GM19240 (cell line): ENCODE measurements around the gene LENEP.
"Not testable (repeated sequence)": the region's sequence is repeated elsewhere in the genome, so short reads cannot be mapped to it uniquely, and the experiment has no call there.

ENCODE experiments used
- DNase-seq: peaks from one replicate; pipeline ENCODE4 v3.0.0; 2011; ENCODE audit warnings: low spot score; ENCODE audit not compliant: insufficient read length

Gene LENEP

GRCh38 chr1:154974808-154975408 lies 18.5 kb upstream of the LENEP start:
- DNase-seq, result peak; percentile 69

DNA sequence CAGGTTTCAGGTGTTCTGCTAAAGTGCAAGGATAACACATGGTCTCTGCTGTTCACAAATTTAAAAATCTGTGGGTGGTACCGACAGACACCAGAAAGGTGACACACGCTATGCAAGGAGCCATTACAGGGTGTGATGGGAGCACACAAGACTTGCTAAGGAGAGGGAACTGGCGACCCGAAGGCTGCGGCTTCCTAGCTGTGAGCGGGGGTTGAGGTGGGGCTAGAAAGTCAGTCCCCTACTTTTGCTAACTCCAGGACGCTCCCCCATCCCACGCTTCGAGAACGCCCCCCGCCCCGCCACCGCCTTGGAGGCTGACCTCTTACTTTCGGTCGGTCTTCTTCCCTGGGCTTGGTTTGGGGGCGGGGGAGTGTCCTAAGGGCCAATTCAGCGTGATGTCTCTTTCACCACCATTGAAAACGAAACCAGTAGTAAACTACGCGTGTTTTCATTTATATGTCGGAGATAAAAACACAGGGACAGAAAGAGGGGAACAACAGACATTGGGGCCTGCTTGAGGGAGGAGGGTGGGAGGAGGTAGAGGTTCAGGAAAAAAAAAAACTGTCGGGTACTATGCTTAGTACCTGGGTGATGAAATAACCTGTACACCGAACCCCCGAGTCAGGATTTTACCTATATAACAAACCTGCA lies 17.9 kb upstream of the LENEP start:
- DNase-seq, result no peak

GRCh38 chr1:154977762-154978161 lies 15.6 kb upstream of the LENEP start:
- not testable (repeated sequence) for DNase-seq

DNA sequence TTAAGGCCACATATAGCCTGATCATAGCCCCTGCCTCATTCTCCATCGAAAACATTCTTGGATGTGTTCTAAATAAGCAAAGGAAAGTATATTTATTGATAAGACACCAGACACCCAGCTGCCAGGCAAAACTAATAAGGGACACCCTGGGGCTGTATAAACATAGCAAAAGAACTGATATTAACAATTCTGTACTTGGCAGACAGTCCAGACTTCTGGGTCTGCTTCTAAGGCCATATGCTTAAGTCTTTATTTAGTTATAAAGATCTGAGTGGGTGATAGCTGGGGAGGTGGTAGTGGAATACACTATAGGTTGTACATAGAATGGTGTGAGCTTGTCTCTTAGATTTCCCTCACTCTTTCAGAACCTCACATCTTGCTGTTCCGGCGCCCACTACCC lies 15.0 kb upstream of the LENEP start:
- no peak for DNase-seq

GRCh38 chr1:154982341-154982740 lies 11.0 kb upstream of the LENEP start:
- no peak for DNase-seq

DNA sequence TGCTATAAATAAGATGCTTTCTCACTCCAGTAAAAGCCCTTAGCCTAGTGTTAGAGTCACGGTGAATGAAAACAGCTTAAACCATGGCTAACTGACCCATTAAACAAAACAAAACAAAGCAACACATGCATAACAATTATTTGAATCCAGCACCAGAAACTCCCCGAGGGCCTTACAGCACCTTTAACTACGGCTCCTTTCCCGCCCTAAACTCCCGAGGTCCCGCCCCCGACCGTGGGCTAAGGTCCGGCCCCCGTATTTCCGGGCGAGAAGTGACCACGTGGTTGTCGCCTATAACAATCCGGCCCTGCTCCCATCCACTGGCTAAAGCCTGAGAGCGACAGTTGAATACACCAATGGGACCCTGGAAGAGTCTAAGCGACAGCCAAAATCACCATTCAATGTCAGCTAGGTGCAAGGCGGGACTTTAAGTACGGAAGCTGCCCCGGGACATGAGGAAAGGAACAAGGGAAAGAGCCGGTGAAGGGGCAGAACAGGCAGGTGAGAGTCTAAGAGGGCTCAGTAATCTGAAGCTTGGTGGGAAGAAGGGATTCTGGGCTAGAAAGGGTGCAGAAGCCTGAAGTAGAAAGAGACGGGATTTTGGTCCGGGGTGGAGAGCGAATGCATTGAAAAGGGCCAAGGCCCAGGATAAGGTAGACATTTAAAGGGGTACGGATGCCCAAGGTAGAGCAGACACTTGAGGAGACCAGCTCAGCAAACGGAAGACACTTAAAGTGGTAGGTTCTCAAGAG lies 10.3 kb upstream of the LENEP start, which contains the start of gene FLAD1:
Gene FLAD1 (plus strand): TSS at position 448 of the 752 bp plus-strand sequence. CDS start 351 bp downstream, outside the sequence.
- DNase-seq, result peak; percentile 96

DNA sequence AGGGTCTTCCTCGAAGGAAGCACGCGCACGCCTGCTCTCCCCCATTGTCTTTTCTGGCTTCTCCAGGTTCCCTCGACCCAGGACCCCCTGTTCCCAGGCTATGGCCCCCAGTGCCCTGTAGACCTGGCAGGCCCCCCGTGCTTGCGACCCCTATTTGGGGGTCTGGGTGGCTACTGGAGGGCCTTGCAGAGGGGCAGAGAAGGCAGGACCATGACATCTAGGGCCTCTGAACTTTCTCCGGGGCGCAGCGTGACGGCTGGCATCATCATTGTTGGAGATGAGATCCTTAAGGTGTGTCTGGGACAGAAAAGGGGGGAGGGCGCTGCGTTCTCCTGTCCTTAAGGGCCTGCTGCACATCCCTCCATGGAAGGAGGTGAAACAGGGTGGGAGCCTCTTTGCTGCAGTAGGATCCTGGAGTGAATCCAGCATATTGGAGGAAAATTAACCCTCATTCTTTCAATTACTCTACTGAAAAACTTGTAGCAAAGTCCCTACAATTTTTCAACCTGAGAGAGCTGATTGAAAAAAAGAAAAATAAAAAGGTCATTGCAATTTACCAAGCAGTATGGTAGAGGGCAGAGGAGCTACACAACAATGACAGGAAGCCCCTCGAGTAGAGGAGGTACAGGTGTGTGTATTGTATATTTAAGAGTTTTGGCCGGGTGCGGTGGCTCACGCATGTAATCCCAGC lies 9.5 kb upstream of the LENEP start:
- DNase-seq, result no peak

- DNase-seq, result not testable (repeated sequence)
Measured at GRCh38 chr1:154986736-154987135, 6.7 kb upstream of the LENEP start.

DNA sequence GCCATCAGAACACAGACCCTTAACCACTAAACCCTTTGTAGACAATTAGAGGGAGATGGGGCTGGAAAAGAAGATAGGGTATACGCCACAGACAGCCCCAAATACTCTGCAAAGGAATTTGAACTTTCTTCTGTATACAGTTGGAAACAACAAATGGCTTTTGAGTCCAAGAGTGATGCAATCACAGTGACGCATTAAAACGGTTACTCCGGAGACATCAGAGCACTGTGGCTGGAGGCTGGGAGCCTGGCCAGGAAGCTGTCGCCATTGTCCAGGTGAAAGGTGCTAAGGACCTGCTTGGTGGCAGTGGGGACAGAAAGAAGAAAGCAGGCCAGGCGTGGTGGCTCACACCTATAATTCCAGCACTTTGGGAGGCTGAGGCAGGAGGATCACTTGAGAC lies 6.1 kb upstream of the LENEP start:
- no peak for DNase-seq

- DNase-seq, result no peak
Measured at GRCh38 chr1:154988058-154988954, 5.1 kb upstream of the LENEP start.

DNA sequence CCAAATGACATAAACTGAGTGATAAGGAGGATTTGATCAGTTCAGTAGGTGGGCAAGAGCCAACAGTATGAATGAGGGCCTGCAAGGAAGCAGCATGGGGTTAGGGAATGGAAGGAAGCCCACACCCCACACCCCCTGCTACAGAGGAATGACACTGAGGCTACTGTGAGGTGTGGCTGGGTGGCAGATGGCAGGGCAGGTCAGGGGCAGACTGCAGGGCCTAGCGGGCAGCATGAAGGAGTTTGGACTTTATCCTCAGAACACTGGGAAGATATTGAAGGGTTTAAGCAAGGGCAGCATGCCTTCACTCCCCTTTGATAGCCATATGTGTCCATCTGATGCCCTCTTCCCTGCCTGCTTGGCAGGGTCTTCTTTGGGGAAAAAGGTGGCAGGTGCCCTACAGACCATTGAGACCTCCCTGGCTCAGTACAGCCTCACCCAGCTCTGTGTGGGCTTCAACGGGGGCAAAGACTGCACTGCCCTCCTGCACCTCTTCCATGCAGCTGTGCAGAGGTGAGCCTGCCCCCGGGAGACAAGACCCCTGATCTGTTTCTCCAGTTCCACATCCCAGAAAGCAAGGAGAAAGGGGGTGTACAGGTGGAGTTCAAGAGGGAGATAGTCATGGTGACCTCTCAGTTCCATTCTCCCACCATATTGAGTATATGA lies 4.1 kb upstream of the LENEP start:
- DNase-seq, result no peak

- DNase-seq, result no peak
Measured at GRCh38 chr1:154990276-154990675, 3.1 kb upstream of the LENEP start.

DNA sequence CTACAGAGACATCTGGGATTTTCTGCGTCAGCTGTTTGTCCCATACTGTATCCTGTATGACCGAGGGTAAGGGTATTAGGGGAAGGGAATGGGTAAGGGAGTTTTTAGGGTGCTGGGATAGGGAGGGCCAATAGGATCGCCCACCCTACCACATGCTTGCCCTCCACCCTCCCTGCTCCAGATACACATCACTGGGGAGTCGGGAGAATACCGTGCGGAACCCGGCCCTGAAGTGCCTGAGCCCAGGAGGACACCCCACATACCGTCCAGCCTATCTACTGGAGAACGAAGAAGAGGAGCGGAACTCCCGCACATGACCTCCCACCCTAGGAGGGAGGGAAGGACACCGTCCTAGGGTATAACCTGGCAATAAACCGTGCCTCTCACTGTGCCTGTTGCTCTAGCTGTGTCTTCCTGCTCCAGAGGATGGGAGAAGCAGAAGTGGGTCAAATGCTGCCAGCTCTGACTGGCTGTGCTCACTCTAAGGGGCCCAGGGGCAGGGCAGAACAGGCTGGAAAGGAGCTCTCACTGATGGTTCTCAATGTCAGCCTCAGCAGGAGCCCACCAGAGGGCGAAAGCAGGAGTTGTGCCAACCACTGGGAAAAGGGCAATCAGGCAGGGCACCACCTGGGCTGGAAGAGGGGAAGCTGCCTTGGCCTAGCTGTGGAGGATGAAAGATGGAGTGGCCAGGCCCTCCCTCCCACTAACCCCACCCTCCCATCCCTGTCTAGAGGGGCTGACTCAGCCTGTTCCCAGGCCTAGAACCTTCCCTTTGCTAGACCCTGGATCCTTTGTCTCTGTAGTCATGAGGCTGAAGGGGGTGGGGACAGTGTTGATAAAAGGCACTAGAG lies 440 bp upstream of the LENEP start:
- no peak for DNase-seq

DNA sequence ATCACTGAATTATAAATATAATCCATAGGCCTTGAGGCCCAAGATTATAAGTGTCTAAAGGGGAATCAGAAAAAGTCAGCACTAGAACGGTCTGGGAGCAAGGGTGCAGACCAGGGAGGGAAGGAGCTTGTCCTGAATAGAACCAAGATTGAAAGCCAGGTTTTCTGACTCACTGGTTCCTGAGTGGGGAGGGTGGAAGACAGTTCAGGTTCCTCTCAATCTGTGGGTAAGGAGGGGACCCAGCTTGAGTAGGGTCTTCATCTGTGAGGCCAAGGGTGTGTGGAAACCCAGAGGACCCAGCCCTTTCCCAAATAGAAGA lies 842 bp downstream of the LENEP start:
- DNase-seq, result no peak

GRCh38 chr1:154994591-154994990 lies 1.2 kb downstream of the LENEP start:
- no peak for DNase-seq

DNA sequence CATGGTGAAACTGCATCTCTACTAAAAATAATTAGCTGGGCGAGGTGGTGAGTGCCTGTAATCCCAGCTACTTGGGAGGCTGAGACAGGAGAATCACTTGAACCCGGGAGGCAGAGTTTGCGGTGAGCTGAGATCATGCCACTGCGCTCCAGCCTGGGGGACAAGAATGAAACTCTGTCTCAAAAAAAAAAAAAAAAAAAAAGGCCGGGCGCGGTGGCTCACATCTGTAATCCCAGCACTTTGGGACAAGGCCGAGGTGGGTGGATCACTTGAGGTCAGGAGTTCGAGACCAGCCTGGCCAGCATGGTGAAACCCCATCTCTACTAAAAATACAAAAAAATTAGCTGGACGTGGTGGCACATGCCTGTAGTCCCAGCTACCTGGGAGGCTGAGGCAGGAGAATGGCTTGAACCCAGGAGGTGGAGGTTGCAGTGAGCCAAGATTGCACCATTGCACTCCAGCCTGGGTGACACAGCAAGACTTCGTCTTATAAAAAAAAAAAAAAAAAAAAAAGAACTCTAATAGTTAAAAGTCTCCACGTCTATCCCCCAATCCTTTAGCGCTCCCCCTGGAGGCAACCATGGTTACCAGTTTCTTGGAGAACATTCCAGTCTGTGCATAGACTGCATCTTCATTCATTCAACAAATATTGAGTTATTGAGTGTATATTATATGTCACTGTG lies 2.1 kb downstream of the LENEP start:
- DNase-seq, result not testable (repeated sequence)

DNA sequence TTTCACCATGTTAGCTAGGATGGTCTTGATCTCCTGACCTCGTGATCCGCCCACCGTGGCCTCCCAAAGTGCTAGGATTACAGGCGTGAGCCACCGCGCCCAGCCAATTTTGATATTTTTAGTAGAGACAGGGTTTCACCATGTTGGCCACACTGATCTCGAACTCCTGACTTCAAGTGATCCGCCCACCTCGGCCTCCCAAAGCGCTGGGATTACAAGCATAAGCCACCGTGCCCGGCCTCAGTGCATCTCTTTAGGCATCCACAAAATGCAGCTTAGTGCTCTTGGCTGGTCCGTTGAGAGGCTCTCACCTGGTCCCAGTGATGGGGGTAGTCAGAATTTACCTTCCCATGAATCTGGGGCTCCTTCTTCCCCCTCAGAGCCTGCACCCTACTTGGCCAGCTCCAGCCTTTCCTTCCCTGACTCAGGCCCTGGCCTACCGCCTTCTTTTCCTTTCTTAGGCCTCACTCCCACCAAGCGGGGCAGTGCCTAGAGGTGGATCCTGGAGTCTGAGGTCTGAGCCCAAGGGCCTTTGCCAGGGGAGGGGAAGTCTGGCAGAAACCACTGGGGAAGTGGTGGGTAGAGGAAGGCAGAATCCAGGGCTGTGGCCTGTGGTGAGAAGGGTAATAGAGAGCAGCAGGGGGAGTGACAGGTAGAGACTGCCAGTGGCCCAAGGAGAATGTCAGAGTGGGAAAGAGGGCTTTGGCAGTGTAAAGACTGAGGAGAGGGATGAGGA lies 3.7 kb downstream of the LENEP start:
- no peak for DNase-seq

GRCh38 chr1:154998201-154998780 lies 4.9 kb downstream of the LENEP start:
- DNase-seq, result no peak
